HG02623 (cell line): ENCODE data around the gene UBA7.

Experiments used
- ATAC-seq: cut with Tn5 transposase; IDR thresholded peaks from one replicate; pipeline ENCODE4 v1.9.1; 2021; ENCODE audit warnings: moderate library complexity; ENCODE audit not compliant: unreplicated experiment

UBA7 gene

GRCh38 chr3:49805367-49805782 is 8.4 kb downstream of the UBA7 start:
- no peak for ATAC-seq

- no peak for ATAC-seq
Observed at GRCh38 chr3:49804141-49805041, 9.4 kb downstream of the UBA7 start.

- peak; percentile 7 for ATAC-seq
Observed at GRCh38 chr3:49803465-49804140, 10.2 kb downstream of the UBA7 start.

- ATAC-seq: peak; percentile 58
Observed at GRCh38 chr3:49802719-49803464, 10.9 kb downstream of the UBA7 start, which contains the start of gene INKA1. INKA1 (plus strand) TSS chr3:49803261; CDS start chr3:49803393, 132 bp downstream.

- ATAC-seq: no peak
Observed at GRCh38 chr3:49801160-49801559, 12.6 kb downstream of the UBA7 start.

GRCh38 chr3:49799761-49800160 is 14.0 kb downstream of the UBA7 start, which contains the start of gene CDHR4:
CDHR4 (minus strand) TSS chr3:49799873; CDS start chr3:49799812, 61 bp downstream.
- no peak for ATAC-seq

- no peak for ATAC-seq
Observed at GRCh38 chr3:49799105-49799504, 14.6 kb downstream of the UBA7 start.

- no peak for ATAC-seq
Observed at GRCh38 chr3:49794926-49795905, 18.5 kb downstream of the UBA7 start.

GRCh38 chr3:49794431-49794830 is 19.3 kb downstream of the UBA7 start:
- ATAC-seq: no peak

- no peak for ATAC-seq
Observed at GRCh38 chr3:49793486-49794085, 20.2 kb downstream of the UBA7 start.

GRCh38 chr3:49792371-49793150 is 21.2 kb downstream of the UBA7 start:
- no peak for ATAC-seq

GRCh38 chr3:49791571-49791970 is 22.2 kb downstream of the UBA7 start:
- ATAC-seq: no peak

- no peak for ATAC-seq
Observed at GRCh38 chr3:49790626-49791411, 22.9 kb downstream of the UBA7 start.

- ATAC-seq: no peak
Observed at GRCh38 chr3:49788056-49788455, 25.7 kb downstream of the UBA7 start.

- no peak for ATAC-seq
Observed at GRCh38 chr3:49787536-49787935, 26.2 kb downstream of the UBA7 start.

GRCh38 chr3:49787182-49787464 is 26.6 kb downstream of the UBA7 start:
- ATAC-seq: no peak

GRCh38 chr3:49786357-49787181 is 27.2 kb downstream of the UBA7 start, which contains the start of gene IP6K1:
IP6K1 (minus strand) TSS chr3:49786542; CDS start chr3:49748040, 38,502 bp downstream.
- peak; percentile 97 for ATAC-seq
